IMR-90 (cell line): Measurements from ENCODE around the gene USH2A.

Source experiments
- CEBPB ChIP-seq: IDR thresholded peaks from 2 replicates; pipeline ENCODE4 v1.6.1; 2012; ENCODE audit warnings: low read depth, low read length, improper control_type of control experiment
- CHD1 ChIP-seq: IDR thresholded peaks from 2 replicates; pipeline ENCODE4 v1.6.1; 2012; ENCODE audit warnings: low read depth, low read length, improper control_type of control experiment
- CTCF ChIP-seq: conservative IDR thresholded peaks from 2 replicates; pipeline ENCODE4 v1.5.1; 2012; ENCODE audit warnings: mild to moderate bottlenecking, low read depth, low read length, improper control_type of control experiment
- ELK1 ChIP-seq: fragments of 150-350 bp; IDR thresholded peaks from 2 replicates; pipeline ENCODE4 v1.6.1; 2016; ENCODE audit warnings: low read depth, mild to moderate bottlenecking, low read length, moderate library complexity, borderline replicate concordance
- FOS ChIP-seq: fragments of 150-350 bp; IDR thresholded peaks from 2 replicates; pipeline ENCODE4 v1.6.1; 2016; ENCODE audit warnings: low read depth, low read length
- MAFK ChIP-seq: IDR thresholded peaks from 2 replicates; pipeline ENCODE4 v1.6.1; 2012; ENCODE audit warnings: low read depth, low read length, improper control_type of control experiment
- MAZ ChIP-seq: IDR thresholded peaks from 2 replicates; pipeline ENCODE4 v1.6.1; 2012; ENCODE audit warnings: low read depth, mild to moderate bottlenecking, low read length, improper control_type of control experiment, moderate library complexity, borderline replicate concordance
- MXI1 ChIP-seq: IDR thresholded peaks from 2 replicates; pipeline ENCODE4 v1.6.1; 2012; ENCODE audit warnings: low read depth, mild to moderate bottlenecking, low read length, moderate library complexity, borderline replicate concordance
- POLR2A ChIP-seq: IDR thresholded peaks from 2 replicates; pipeline ENCODE4 v1.6.1; 2012; ENCODE audit warnings: mild to moderate bottlenecking, low read depth, low read length
- RAD21 ChIP-seq: IDR thresholded peaks from 2 replicates; pipeline ENCODE4 v1.6.1; 2012; ENCODE audit warnings: low read length, improper control_type of control experiment
- RFX5 ChIP-seq: IDR thresholded peaks from 2 replicates; pipeline ENCODE4 v1.8.0; 2012; ENCODE audit warnings: low read depth, mild to moderate bottlenecking, low read length, moderate library complexity
- SMC3 ChIP-seq: fragments of 150-350 bp; IDR thresholded peaks from 2 replicates; pipeline ENCODE4 v1.6.1; 2016; ENCODE audit warnings: low read depth, mild to moderate bottlenecking, antibody characterized with exemption, low read length, moderate library complexity
- USF2 ChIP-seq: fragments of 150-350 bp; IDR thresholded peaks from 2 replicates; pipeline ENCODE4 v1.6.1; 2017; ENCODE audit warnings: mild to moderate bottlenecking, antibody characterized with exemption, low read length, low read depth

GRCh38 chr1:216153130-216153529, 270.1 kb downstream of the USH2A start:
- TF ChIP-seq CTCF (no peak), FOS (no peak), SMC3 (no peak), POLR2A (no peak), CEBPB (no peak), MAFK (no peak), RFX5 (no peak), CHD1 (no peak), RAD21 (no peak), MXI1 (no peak), ELK1 (no peak), USF2 (no peak), MAZ (no peak)
